Right lobe of liver (tissue), 4 donors: ENCODE results near the gene CDKN2B.

Experiments
- CTCF ChIP-seq, 4 donors: fragments of 200-600 bp in 3 of 4; fragments of 450-650 bp in 1 of 4; IDR thresholded peaks; one replicate each; pipeline versions ENCODE4 v1.5.1 to v1.8.0; 2016 to 2022; ENCODE audit warnings: antibody characterized with exemption in 4 of 4, mild to moderate bottlenecking in 2 of 4
- POLR2A ChIP-seq: fragments of 450-650 bp; IDR thresholded peaks from one replicate; pipeline ENCODE4 v1.6.1; 2017; ENCODE audit warnings: antibody characterized with exemption, mild to moderate bottlenecking
- donor health status: DM: no; HTN: no; CAD: no.
- donor health status: DM: no; HTN: no; CAD: no.
- donor health status: DM: no; HTN: yes; CAD: no.

- no peak for TF ChIP-seq CTCF (IDR thresholded peaks at IDR 0.05)
- no peak for TF ChIP-seq POLR2A
Observed at GRCh38 chr9:22054529-22054928, 45.4 kb upstream of the CDKN2B start.
